22Rv1 (cell line): Measurements from ENCODE around the gene MCAT.

ENCODE experiments used
- ZFX ChIP-seq: fragments of 450-650 bp; IDR thresholded peaks from 2 replicates; pipeline ENCODE4 v1.6.1; 2017; ENCODE audit warnings: antibody characterized with exemption, borderline replicate concordance
- TF ChIP-seq, protein P1 (sequence below): fragments of 450-650 bp; IDR thresholded peaks from 2 replicates; pipeline ENCODE4 v1.5.1; 2017; ENCODE audit warnings: mild to moderate bottlenecking

- TF ChIP-seq ZFX: no peak
- TF ChIP-seq, protein P1, sequence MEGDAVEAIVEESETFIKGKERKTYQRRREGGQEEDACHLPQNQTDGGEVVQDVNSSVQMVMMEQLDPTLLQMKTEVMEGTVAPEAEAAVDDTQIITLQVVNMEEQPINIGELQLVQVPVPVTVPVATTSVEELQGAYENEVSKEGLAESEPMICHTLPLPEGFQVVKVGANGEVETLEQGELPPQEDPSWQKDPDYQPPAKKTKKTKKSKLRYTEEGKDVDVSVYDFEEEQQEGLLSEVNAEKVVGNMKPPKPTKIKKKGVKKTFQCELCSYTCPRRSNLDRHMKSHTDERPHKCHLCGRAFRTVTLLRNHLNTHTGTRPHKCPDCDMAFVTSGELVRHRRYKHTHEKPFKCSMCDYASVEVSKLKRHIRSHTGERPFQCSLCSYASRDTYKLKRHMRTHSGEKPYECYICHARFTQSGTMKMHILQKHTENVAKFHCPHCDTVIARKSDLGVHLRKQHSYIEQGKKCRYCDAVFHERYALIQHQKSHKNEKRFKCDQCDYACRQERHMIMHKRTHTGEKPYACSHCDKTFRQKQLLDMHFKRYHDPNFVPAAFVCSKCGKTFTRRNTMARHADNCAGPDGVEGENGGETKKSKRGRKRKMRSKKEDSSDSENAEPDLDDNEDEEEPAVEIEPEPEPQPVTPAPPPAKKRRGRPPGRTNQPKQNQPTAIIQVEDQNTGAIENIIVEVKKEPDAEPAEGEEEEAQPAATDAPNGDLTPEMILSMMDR: no peak
These were observed 11.8 kb upstream of the MCAT start for GRCh38 chr22:43154887-43155536.
